HFFc6 (cell line): Measurements from ENCODE around the gene TFCP2L1. TPM values are rescaled to one million over a fixed set of nuclear protein-coding genes. Genes with fewer than 3 reads are reported as not detected.

Experiments
- DNase-seq: peaks from one replicate; pipeline ENCODE4 v3.0.0-alpha.2; 2018
- H3K27ac Mint-ChIP-seq: 2 replicates; pipeline ENCODE4 v1.8.0; 2020; ENCODE audit warnings: mild to moderate bottlenecking, mixed read lengths
- H3K27me3 Mint-ChIP-seq: 2 replicates; pipeline ENCODE4 v1.8.0; 2021; ENCODE audit warnings: mild to moderate bottlenecking, moderate library complexity, mixed read lengths; ENCODE audit not compliant: insufficient read depth
- H3K36me3 Mint-ChIP-seq: 2 replicates; pipeline ENCODE4 v1.8.0; 2021; ENCODE audit warnings: low read depth, mixed read lengths
- H3K4me1 Mint-ChIP-seq: 2 replicates; pipeline ENCODE4 v1.8.0; 2020; ENCODE audit warnings: low read depth, mixed read lengths
- H3K4me3 Mint-ChIP-seq: 2 replicates; pipeline ENCODE4 v1.8.0; 2020; ENCODE audit warnings: mild to moderate bottlenecking, moderate library complexity, mixed read lengths
- H3K9me3 Mint-ChIP-seq: 2 replicates; pipeline ENCODE4 v1.8.0; 2020; ENCODE audit warnings: mild to moderate bottlenecking, mixed read lengths
- total RNA-seq, 6 experiments: library from RNA; stranded (reverse); fragmentation: NEBNext Ultra II Directional; extraction: Animal tissue kit (Norgen Biotek cat#: 25700); gene quantifications; 2 replicates in 1 of 6; 3 replicates in 5 of 6; pipeline ENCODE4 v1.2.3, GENCODE V29; 2021
- TF ChIP-seq, protein P1 (sequence below): fragments of 200-600 bp; sonication (generic); IDR thresholded peaks from 2 replicates; pipeline ENCODE4 v1.5.0; 2021; ENCODE audit warnings: antibody characterized with exemption, mild to moderate bottlenecking

TFCP2L1 gene
- total RNA-seq, 6 experiments from 2014 or later, result 0.03 TPM; not detected in 5

GRCh38 chr2:121281694-121282093, 3.3 kb downstream of the TFCP2L1 start:
- no peak for DNase-seq
- Mint-ChIP-seq H3K9me3 (no peaks in the 10 kb centered on the region), H3K4me3 (no peak overlapping the region), H3K36me3 (no peaks in the 10 kb centered on the region), H3K4me1 (no peaks in the 10 kb centered on the region; the same call in 1 of the 2 replicates), H3K27me3 (peaks cover 60% of the 10 kb centered on the region), H3K27ac (no peak overlapping the region)
- TF ChIP-seq, protein P1, sequence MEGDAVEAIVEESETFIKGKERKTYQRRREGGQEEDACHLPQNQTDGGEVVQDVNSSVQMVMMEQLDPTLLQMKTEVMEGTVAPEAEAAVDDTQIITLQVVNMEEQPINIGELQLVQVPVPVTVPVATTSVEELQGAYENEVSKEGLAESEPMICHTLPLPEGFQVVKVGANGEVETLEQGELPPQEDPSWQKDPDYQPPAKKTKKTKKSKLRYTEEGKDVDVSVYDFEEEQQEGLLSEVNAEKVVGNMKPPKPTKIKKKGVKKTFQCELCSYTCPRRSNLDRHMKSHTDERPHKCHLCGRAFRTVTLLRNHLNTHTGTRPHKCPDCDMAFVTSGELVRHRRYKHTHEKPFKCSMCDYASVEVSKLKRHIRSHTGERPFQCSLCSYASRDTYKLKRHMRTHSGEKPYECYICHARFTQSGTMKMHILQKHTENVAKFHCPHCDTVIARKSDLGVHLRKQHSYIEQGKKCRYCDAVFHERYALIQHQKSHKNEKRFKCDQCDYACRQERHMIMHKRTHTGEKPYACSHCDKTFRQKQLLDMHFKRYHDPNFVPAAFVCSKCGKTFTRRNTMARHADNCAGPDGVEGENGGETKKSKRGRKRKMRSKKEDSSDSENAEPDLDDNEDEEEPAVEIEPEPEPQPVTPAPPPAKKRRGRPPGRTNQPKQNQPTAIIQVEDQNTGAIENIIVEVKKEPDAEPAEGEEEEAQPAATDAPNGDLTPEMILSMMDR, result no peak

- DNase-seq, result no peak
- Mint-ChIP-seq H3K27me3 (peaks cover 55% of the 10 kb centered on the region), H3K27ac (no peak overlapping the region)
These were observed 3.9 kb downstream of the TFCP2L1 start for GRCh38 chr2:121281107-121281506.

DNA sequence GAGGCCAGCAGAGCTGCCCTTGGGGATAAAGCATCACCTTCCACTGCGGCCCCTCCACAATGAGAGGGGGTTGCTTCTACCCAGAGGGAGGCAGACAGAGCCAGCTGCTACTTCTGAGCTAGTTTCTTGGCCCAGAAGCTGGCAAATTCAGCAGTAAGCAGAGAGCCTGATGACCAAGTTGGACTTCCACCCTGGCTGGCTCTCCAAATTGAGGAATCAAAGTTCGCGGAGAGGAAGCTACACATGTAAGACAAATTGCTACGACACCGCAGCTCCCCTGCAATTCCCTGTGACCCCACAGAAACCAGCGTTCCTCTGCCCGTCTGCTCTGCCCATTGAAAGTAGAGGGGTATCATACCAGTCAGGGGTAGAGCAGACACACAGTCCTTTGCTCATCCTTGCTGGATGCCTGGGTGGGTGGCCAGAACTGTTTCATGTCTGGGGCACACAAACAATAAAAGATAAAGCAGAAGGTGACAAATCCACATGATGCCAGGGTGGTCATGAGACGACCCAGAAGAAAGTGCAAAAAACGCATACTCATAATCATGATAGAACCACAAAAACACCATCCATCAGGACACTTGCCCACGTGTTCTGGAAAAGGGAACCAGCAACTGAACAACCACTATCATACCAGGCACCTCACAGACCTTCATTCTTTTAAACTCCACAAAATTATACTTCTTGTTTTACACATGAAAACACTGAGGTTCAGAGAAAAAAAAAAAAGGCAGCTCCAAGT, 5.4 kb downstream of the TFCP2L1 start:
- Mint-ChIP-seq H3K27ac (no peak overlapping the region), H3K27me3 (peaks cover 52% of the 10 kb centered on the region), H3K4me3 (no peak overlapping the region), H3K36me3 (no peaks in the 10 kb centered on the region), H3K4me1 (no peaks in the 10 kb centered on the region; the same call in 1 of the 2 replicates), H3K9me3 (no peaks in the 10 kb centered on the region)
- TF ChIP-seq, protein P1, result no peak
- no peak for DNase-seq

More at GRCh38 chr2:121281107-121281506, 3.9 kb downstream of the TFCP2L1 start:
- Mint-ChIP-seq H3K4me3 (no peak overlapping the region), H3K36me3 (no peaks in the 10 kb centered on the region), H3K4me1 (no peaks in the 10 kb centered on the region; the same call in 1 of the 2 replicates), H3K9me3 (no peaks in the 10 kb centered on the region)
- TF ChIP-seq, protein P1, result no peak

DNA sequence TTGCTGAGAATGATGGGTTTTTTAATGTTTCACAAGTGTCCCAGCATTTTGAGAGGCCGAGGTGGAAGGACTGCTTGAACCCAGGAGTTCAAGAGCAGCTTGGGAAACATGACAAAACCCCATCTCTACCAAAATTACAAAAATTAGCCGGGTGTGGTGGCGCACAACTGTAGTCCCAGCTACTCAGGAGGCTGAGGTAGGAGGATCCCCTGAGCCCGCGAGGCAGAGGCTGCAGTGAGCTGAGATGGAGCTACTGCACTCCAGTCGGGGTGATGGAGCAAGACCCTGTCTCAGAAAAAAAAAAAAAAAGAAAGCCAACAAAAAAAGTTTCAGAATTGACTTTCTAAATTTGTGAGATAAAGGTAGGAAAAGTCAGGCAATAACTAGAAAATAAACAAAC, 8.7 kb downstream of the TFCP2L1 start:
- no peaks in the 10 kb centered on the region for H3K4me1 Mint-ChIP-seq
- TF ChIP-seq, protein P1, result no peak
- no peak overlapping the region for H3K27ac Mint-ChIP-seq
- H3K27me3 Mint-ChIP-seq, result peaks cover 45% of the 10 kb centered on the region
- H3K9me3 Mint-ChIP-seq, result no peaks in the 10 kb centered on the region
- DNase-seq, result no peak
- no peak overlapping the region for H3K4me3 Mint-ChIP-seq
- H3K36me3 Mint-ChIP-seq, result no peaks in the 10 kb centered on the region

DNA sequence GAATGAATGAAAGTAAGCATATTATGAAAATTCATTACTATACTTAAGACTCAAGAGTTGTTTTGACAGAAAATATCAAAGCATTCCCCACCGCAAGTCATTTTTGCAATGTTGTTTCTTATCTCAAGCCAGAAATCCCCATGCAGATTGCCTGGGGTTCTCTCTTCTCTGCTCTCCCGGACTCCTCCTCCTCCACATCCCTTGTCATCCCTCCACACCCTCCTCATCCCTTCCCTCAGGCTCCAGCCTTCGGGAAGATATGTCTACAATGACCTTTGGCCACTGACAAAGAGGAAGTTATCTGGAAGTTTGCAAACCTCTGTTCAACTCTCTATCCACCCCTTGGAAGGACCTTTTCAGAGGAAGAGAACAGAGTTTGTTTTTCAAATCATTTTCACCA, 11.9 kb downstream of the TFCP2L1 start:
- Mint-ChIP-seq H3K36me3 (no peaks in the 10 kb centered on the region), H3K4me1 (no peaks in the 10 kb centered on the region), H3K27me3 (peaks cover 37% of the 10 kb centered on the region), H3K9me3 (no peaks in the 10 kb centered on the region), H3K27ac (no peak overlapping the region), H3K4me3 (no peak overlapping the region)
- DNase-seq, result no peak
- TF ChIP-seq, protein P1, result no peak
